ENCODE data around the gene RASD2. TPM values are rescaled to one million over a fixed set of nuclear protein-coding genes. Genes with fewer than 3 reads are reported as not detected.
A peak's percentile ranks its signal among the peaks of the same experiment; 100 is the strongest.

Gene RASD2
- total RNA-seq, 4 donors from 2014 or later = 1.8 to 5.4 (median 1.9) TPM

DNA sequence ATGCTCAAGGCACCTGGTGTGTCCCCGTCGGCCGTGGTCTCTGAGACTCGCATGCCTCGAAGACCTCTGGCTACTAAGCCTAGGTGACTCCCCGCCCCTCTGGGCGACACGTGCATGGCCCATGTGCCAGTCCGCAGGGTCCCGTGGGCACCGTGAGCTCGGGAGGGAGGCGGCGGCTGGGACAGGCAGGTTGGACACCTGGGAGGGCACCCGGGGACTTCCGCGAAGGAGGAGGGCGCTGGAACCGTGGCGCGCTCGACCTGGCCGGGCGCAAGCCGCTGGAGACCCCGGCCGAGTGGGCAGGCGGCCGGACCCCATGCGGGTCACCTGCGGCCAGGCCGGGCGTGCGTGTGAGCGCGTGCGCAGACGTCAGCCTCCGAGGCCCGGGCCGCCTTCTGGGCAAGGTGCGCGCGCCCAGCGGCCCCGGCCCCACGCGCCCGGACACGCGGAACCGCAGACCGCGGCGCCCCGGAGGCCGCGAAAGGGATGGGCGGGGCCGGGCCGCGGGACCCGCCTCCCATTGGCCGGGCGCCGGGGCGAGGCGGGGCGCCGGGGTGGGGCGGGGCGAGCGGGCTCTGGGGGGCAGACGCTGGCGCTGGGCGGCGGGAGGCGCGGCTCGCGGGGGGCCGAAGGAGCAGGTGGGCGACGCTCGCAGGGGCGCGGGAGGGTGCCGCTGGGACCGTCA is 579 bp upstream of the RASD2 start:
- in situ Hi-C loops (cut with MboI; ENCODE audit: low sequenced_read_pairs in 4 of 4) (no loop called here), intact Hi-C loops (cut with DNase I; ENCODE audit: low total_unique reads) (loop anchor here (1.0 to 2.0 kb wide), 2 partner anchors 43 to 83 kb away; no protein-coding TSS in a partner anchor)
- H3K9me3 ChIP-seq = no peaks in the 10 kb centered on the region
- H3K4me3 ChIP-seq = peak overlapping the region; percentile 72 to 78 (median 74)
- DNase-seq (peak; percentile 46 to 69), ATAC-seq (peak; percentile 63)
- no peaks in the 10 kb centered on the region for H3K27me3 ChIP-seq
- no peaks in the 10 kb centered on the region for H3K36me3 ChIP-seq
- peaks cover 32 to 34% of the 10 kb centered on the region in 2 donors for H3K4me1 ChIP-seq
- TF ChIP-seq POLR2A (IDR thresholded peaks at IDR 0.05) = peak; percentile 62 to 77
- TF ChIP-seq, protein P1, sequence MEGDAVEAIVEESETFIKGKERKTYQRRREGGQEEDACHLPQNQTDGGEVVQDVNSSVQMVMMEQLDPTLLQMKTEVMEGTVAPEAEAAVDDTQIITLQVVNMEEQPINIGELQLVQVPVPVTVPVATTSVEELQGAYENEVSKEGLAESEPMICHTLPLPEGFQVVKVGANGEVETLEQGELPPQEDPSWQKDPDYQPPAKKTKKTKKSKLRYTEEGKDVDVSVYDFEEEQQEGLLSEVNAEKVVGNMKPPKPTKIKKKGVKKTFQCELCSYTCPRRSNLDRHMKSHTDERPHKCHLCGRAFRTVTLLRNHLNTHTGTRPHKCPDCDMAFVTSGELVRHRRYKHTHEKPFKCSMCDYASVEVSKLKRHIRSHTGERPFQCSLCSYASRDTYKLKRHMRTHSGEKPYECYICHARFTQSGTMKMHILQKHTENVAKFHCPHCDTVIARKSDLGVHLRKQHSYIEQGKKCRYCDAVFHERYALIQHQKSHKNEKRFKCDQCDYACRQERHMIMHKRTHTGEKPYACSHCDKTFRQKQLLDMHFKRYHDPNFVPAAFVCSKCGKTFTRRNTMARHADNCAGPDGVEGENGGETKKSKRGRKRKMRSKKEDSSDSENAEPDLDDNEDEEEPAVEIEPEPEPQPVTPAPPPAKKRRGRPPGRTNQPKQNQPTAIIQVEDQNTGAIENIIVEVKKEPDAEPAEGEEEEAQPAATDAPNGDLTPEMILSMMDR (IDR thresholded peaks at IDR 0.05 in 4 of 5, conservative IDR thresholded peaks at IDR 0.05 in 1 of 5) = peak in 2 of 5 experiments; percentile 5 to 23
- H3K27ac ChIP-seq = peak overlapping the region; percentile 85 to 96 (median 90)

- no peak for ATAC-seq
- no peak for DNase-seq
- H3K4me1 ChIP-seq = peaks cover 28 to 38% of the 10 kb centered on the region in 2 donors
Measured at GRCh38 chr22:35541254-35541748, 670 bp downstream of the RASD2 start.

DNA sequence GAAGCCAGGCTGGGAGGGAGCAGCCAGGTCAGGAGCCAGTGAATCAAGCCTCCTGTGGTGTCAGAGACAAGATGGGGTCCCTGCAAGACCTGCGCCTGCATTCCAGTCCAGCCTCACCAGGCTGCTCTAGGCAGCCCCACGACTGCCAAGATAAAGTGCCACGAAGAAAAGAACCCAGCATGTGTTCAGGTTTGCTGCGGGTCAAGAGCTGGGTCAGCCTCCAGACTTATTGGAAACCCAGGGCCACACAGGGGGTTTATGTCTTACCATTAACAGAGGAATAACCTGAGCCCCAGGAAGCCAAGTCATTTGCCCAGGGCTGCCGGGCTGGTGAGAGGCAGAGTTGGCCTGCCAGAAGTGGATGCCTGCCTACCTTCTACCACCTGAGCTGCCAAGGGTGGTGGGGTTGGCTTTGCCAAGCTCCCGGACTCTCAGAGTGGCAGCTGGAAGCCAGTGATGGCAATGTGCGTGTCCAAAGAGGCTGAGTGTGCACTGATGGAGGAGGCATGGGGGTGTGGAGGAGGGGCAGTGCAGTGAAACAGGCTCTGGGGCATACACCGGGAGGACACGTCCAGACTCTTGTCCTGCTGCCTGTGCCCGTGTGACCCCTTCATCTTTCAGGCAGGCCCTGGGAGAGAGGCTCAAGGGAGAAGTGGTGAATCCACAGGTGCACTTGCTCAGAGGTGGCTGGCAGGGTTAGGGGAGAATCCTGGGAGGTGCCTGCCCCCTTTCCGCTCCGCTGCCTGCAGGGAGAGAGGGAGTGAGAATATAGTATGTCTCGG is 1.7 kb downstream of the RASD2 start:
- no peak for ATAC-seq
- no peak for DNase-seq
- H3K4me3 ChIP-seq = peak overlapping the region; percentile 72 to 78 (median 74)
- no peaks in the 10 kb centered on the region for H3K9me3 ChIP-seq
- in situ Hi-C loops (cut with MboI; ENCODE audit: low sequenced_read_pairs in 4 of 4) = no loop called here
- no peaks in the 10 kb centered on the region for H3K36me3 ChIP-seq
- TF ChIP-seq, protein P1 (IDR thresholded peaks at IDR 0.05 in 4 of 5, conservative IDR thresholded peaks at IDR 0.05 in 1 of 5) = no peak
- TF ChIP-seq POLR2A (IDR thresholded peaks at IDR 0.05) = no peak
- no peaks in the 10 kb centered on the region for H3K27me3 ChIP-seq
- peaks cover 28 to 38% of the 10 kb centered on the region in 2 donors for H3K4me1 ChIP-seq
- intact Hi-C loops (cut with DNase I; ENCODE audit: low total_unique reads) = no loop called here
- peak overlapping the region; percentile 71 to 92 (median 84) for H3K27ac ChIP-seq

More at GRCh38 chr22:35541254-35541748, 670 bp downstream of the RASD2 start:
- TF ChIP-seq, protein P1 (IDR thresholded peaks at IDR 0.05 in 4 of 5, conservative IDR thresholded peaks at IDR 0.05 in 1 of 5) = no peak
- no peak for TF ChIP-seq POLR2A (IDR thresholded peaks at IDR 0.05)
- Histone ChIP-seq H3K27me3 (no peaks in the 10 kb centered on the region), H3K27ac (peak overlapping the region; percentile 71 to 92 (median 84)), H3K36me3 (no peaks in the 10 kb centered on the region), H3K9me3 (no peaks in the 10 kb centered on the region), H3K4me3 (peak overlapping the region; percentile 72 to 78 (median 74))
- intact Hi-C loops (cut with DNase I; ENCODE audit: low total_unique reads) (loop anchor here (2.0 kb wide), 1 partner anchor 42 kb away; no protein-coding TSS in a partner anchor), in situ Hi-C loops (cut with MboI; ENCODE audit: low sequenced_read_pairs in 4 of 4) (no loop called here)

DNA sequence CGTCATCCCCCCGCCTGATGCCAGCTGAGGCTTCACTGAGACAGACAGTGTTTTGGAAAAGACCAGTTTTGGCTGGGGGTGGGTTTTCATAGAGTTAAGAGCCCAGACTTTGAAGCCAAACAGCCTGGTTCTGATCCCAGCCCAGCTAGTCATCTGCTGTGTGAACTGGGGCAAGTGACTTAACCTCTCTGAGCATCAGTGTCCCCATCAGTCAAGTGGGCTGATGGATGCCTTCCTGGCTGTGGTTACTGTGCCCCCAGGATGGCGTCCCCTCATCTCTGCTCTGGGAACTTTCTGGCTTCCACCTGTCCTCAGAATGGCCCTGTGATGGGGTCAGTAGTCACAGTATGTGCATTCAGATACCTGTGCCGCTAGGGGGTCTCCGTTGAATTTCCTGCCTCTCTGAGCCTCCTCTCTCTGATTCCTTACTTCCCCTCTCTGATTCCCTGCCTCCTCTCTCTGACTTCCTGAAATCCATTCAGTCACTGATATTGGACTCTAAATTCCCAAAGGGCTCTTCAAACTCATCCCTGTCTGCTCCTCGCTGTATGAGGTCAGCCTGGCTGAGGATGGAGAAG is 2.4 kb downstream of the RASD2 start:
- peak overlapping the region in 3 of 4 donors; percentile 84 to 92 (median 85) for H3K27ac ChIP-seq
- no peaks in the 10 kb centered on the region for H3K27me3 ChIP-seq
- no peak for TF ChIP-seq POLR2A (IDR thresholded peaks at IDR 0.05)
- TF ChIP-seq, protein P1 (IDR thresholded peaks at IDR 0.05 in 4 of 5, conservative IDR thresholded peaks at IDR 0.05 in 1 of 5) = no peak
- peak overlapping the region in 1 of 4 donors; percentile 72 for H3K4me3 ChIP-seq
- no peak for ATAC-seq
- no peaks in the 10 kb centered on the region for H3K36me3 ChIP-seq
- H3K9me3 ChIP-seq = no peaks in the 10 kb centered on the region
- in situ Hi-C loops (cut with MboI; ENCODE audit: low sequenced_read_pairs in 4 of 4) = no loop called here
- intact Hi-C loops (cut with DNase I; ENCODE audit: low total_unique reads) = no loop called here
- H3K4me1 ChIP-seq = peaks cover 28 to 38% of the 10 kb centered on the region in 2 donors
- no peak for DNase-seq

Data from gastrocnemius medialis (tissue), 4 donors.